ENCODE results near the gene DPF3.
"Not testable (repeated sequence)": the region's sequence is repeated elsewhere in the genome, so short reads cannot be mapped to it uniquely, and the experiment has no call there.

Gene DPF3

DNA sequence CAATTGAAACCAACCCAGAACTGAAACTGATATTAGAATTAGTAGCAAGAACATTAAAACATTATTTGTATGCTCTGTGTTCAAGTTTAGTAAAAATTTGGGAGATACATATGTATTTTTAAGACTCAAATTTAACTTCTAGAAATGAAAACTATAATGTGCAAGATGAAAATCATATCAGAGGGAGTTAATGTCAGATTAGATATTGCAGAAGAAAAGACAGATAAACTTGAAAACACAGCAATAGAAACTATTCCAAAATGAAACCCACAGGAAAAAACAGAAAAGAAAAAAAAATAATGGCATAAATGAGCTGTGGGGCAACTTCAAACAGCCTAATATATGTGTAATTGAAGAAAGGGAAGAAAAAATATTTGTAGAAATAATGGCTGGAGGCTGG, 134.9 kb downstream of the DPF3 start:
- DNase-seq, result no peak

DNA sequence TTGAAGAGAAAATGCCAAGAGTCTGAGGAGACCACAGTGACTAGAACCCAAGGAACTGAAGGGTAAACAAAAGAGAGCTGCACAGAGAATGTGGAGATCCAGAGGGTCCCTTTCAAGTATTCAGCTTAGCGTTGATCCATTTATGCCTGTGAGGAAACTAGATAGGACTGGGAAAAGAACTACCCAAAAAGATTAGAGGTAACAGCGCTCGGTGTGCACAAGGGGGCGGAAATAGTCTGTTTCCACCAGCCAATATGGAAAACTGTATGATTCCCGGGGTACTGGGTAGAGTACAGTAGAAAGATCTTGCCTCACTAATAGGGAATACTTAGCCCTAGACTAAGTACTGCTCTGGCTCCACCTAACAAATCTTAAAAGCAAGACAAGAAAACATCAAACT, 135.5 kb downstream of the DPF3 start:
- DNase-seq, result no peak

DNA sequence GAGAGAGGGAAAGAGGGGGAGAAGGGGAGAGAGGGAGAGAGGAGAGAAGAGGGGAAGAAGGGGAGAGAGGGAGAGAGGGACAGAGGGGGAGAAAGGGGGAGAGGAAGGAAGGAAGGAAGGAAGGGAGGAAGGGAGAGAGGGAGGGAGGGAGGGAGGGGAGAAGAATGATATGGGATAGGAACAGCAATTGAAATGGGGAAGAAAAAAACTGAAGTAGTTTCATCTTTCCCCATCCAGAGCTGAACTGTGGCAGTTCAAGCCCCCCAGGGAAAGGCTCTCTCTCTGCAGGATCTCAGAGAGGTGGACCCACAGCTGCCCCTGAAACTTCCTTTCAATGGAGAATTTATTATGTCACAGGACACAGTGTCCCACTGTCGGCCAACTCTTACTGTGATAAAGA, 136.9 kb downstream of the DPF3 start:
- no peak for DNase-seq

DNA sequence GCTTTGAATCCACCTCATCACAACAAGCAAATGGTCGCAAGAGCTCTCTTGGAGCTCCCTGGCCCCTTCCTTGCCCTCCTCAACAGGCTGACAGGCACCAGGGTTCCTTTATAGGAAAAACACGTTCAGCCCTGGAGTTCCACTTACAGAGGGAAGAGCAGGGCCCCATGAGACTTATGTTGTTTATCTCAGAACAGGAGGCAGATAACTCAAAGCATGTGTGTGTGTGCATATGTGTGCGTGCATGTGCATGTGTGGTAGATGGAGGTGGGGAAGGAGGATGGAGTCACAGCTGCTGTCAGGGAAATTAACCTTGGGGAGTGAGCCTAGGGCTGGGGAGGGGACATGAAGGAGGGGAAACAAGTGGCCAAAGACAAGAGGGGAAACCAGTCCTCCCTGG, 138.1 kb downstream of the DPF3 start:
- no peak for DNase-seq

GRCh38 chr14:72754949-72755348, 139.0 kb downstream of the DPF3 start:
- DNase-seq, result no peak

GRCh38 chr14:72753879-72754400, 140.0 kb downstream of the DPF3 start:
- no peak for DNase-seq

GRCh38 chr14:72753044-72753710, 140.7 kb downstream of the DPF3 start:
- DNase-seq, result no peak

- DNase-seq, result no peak
Observed at GRCh38 chr14:72752034-72752412, 141.9 kb downstream of the DPF3 start.

GRCh38 chr14:72751276-72752033, 142.4 kb downstream of the DPF3 start:
- DNase-seq, result no peak

DNA sequence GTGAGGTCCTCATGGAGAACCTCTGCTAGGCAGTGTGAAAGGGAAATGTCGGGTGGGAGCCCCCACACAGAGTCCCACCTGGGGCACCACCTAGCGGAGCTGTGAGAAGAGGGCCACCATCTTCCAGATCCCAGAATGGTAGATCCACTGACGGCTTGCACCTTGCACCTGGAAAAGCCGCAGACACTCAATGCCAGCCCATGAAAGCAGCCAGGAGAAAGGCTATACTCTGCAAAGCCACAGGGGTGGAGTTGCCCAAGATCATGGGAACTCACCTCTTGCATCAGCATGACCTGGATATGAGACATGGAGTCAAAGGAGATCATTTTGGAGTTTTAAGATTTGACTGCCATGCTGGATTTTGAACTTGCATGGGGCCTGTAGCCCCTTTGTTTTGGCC, 145.0 kb downstream of the DPF3 start:
- DNase-seq, result not testable (repeated sequence)

GRCh38 chr14:72747652-72748051, 146.2 kb downstream of the DPF3 start:
- DNase-seq, result no peak

DNA sequence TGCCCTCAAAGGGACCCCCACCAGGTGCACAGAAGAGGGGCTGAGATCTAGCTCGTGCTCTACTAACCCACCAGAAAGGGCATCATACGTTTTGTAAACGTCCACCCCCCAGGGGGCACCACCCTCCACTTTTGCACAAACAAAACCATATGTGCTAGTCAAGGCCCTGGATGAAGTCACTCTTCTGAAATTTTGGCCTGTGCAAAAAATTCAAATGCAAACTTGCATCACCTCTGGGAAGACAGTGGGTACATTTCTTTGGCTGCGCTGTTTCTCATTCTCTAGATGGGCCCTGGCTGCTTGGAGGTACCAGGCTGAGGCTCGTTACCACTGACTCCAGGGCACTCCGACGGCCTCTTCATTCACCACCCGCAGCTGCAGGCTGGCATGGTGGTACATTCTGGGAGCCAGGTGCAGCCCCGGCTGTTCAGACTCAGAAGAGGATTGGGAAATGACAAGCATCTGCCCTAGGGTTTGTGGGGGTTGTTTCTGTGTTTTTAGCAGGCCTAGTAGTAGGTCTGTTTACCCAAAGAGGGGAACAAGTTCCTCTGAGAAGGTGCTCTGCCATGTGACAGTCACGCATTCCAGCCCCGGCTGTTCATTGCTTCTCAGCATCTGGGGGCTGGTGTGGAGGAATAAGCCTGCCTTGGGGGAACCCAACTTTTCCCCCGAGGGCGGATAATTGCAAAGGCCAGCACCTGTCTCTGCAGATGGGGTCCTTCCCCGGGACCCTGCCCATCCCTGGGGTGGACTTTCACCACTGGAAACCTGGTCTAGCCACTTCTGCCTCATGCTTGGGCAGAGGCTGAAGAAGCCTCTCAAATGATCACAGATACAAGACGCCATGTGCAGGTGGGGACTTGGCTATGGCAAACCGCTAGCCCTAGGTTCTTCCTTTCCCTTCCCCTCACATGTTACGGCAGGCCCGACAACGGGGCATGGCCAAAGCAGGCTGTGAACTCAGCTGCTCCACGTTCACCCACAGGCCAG, 147.6 kb downstream of the DPF3 start:
- DNase-seq, result no peak

- DNase-seq, result no peak
Observed at GRCh38 chr14:72745546-72745945, 148.4 kb downstream of the DPF3 start.

- DNase-seq, result no peak
Observed at GRCh38 chr14:72744416-72745120, 149.3 kb downstream of the DPF3 start.

DNA sequence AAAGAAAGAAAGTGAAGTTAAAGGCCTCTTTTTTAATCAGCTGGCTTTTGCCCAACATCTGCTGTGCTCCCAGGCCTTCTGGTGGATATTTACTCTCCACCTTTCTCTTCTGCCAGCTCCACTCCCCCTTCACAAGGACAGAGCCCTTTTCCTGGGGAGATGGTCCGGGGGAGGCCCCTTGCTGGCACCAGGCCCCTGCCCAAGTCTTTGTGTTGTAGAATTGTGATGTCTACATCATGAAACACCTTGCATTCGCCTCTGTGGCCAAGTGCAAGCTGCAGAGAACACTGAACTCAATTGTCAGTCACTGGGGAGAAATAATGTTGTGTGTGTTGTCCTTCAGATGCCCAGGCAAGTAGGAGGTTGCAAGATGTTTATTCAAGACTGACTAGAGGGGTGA, 150.3 kb downstream of the DPF3 start:
- no peak for DNase-seq

DNA sequence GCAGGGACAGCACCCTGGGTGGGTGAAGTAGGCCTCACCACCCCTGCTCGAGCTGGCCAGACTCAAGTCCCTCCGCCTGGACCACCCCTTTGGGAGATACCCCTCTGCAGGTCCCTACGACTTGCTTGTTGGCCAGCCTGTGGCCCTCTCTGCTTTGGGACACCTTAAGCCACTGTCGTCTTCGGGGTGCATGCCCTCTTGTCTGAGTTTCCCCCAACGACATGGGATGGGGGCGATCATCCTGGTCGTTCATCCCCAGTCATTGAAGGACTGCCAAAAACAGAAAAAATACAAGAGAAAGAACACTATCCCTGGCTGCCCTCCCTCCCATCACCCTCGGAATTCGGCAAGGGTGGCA, 151.1 kb downstream of the DPF3 start:
- no peak for DNase-seq

GRCh38 chr14:72742118-72742837, 151.6 kb downstream of the DPF3 start:
- no peak for DNase-seq

DNA sequence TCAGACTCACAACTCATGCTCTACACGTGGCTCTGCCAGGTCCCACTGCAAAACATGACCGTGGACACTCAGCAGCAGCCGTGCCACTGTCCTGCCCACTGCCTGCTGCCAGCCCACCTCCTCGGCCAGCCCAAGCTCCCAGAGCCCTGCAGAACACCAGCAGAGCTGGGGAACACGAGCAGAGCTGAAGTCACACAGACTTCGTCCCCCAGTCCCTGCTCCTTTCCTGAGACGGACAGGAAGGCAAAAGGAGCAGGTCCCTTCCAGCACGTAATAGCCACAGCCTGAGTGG, 152.1 kb downstream of the DPF3 start:
- DNase-seq, result no peak

DNA sequence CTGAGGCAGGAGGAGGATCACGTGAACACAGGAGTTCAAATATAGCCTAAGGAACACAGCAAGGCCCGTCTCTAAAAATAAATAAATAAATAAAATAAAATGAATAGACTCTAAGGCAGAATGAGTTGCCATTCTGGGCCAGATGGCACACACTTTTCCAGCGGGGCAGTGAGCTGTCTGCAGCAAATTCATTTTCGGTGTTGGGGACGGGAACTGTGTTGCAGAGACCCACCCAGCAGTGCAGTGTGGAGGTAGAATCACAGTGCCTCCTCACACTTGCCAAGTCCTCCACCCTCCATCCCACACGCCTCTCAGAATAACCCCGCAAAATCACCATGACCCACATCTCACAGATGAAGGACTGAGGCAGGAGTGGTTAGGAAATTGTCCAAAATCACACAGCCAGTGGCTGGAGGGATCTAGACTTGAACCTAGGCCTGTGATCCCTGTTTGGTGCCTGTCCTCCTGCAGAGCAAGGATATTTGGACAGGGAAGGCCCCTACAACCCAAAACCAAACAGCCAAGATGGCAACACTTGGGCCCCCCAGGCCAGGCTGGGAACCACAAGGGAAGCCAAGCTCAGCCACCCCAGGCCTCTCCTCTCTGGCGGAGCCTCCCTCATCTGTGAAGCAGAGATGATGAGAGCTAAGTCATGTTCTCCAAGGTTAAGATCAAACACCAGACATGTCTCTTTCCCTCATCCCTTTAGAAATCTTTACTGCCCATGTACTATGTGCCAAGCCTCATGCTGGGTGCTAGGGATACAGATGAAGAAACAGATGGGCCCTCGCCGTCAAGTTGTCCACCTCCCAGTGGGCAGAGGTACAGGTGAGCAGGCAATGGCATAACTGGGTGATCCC, 152.7 kb downstream of the DPF3 start:
- DNase-seq, result no peak

DNA sequence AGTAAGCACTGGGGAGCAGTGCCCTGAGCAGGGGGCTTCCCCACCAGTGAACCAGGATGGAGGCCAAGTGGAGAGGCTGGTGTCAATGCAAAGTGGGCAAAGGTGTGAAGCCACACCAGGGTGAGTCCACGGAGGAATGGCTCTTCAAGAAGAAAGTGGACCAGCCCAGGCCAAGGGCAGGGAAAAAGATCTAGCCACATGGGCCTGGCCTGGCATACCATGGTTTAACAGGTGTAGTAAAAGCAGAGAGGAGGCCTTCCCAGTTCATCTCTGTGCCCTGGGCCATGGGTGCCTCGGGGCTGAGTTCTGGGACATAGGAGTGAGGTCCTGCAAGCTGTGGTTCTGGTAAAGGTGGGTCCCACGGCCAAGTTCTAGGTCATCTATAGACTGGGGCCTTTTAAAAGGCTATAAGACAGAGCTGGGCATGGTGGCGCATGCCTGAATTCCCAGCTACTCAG, 153.4 kb downstream of the DPF3 start:
- no peak for DNase-seq

Measured in NCI-H1436 (cell line).